HUES64 (cell line): ENCODE measurements around the gene RIMS3.
"Not testable (repeated sequence)": the region's sequence is repeated elsewhere in the genome, so short reads cannot be mapped to it uniquely, and the experiment has no call there.

Experiments used
- H3K27ac ChIP-seq: 2 replicates; pipeline ENCODE4 v1.7.0; 2013; ENCODE audit warnings: low read depth, low read length, inconsistent platforms
- H3K27me3 ChIP-seq: 2 replicates; pipeline ENCODE4 v1.6.1; 2013; ENCODE audit warnings: mild to moderate bottlenecking, low read length; ENCODE audit not compliant: insufficient read depth
- H3K36me3 ChIP-seq: 2 replicates; pipeline ENCODE4 v1.6.1; 2013; ENCODE audit warnings: mild to moderate bottlenecking, low read length; ENCODE audit not compliant: insufficient read depth
- H3K4me1 ChIP-seq: 2 replicates; pipeline ENCODE4 v1.6.1; 2013; ENCODE audit warnings: mild to moderate bottlenecking, low read length, moderate library complexity; ENCODE audit not compliant: insufficient read depth
- H3K4me3 ChIP-seq: 2 replicates; pipeline ENCODE4 v1.5.1; 2013; ENCODE audit warnings: mild to moderate bottlenecking, low read length, moderate library complexity
- H3K9ac ChIP-seq: 2 replicates; pipeline ENCODE4 v1.6.1; 2013; ENCODE audit warnings: mild to moderate bottlenecking, low read depth, low read length
- H3K9me3 ChIP-seq: 2 replicates; pipeline ENCODE4 v1.6.1; 2013; ENCODE audit warnings: low read depth, low read length; ENCODE audit not compliant: insufficient read depth
- WGBS: fragments of 150-250, 120-280 bp; methylation state at CpG from one replicate; pipeline ENCODE4 v1.1.7; 2013; ENCODE audit warnings: missing lambda C conversion rate; 5-methylcytosine and 5-hydroxymethylcytosine counted together

The RIMS3 gene

GRCh38 chr1:40704817-40705733 lies 39.6 kb upstream of the RIMS3 start:
- H3K4me3 ChIP-seq, result no peak overlapping the region
- peaks cover 25% of the 10 kb centered on the region for H3K4me1 ChIP-seq
- H3K9me3 ChIP-seq, result no peaks in the 10 kb centered on the region
- no peaks in the 10 kb centered on the region for H3K27me3 ChIP-seq
- H3K27ac ChIP-seq, result no peak overlapping the region
- H3K9ac ChIP-seq, result no peak overlapping the region
- no peaks in the 10 kb centered on the region for H3K36me3 ChIP-seq
- WGBS, result 94% methylated on average over 2 of the region's 3 CpGs

GRCh38 chr1:40703316-40703715 lies 37.8 kb upstream of the RIMS3 start:
- no peaks in the 10 kb centered on the region for H3K9me3 ChIP-seq
- H3K36me3 ChIP-seq, result no peaks in the 10 kb centered on the region
- H3K27ac ChIP-seq, result no peak overlapping the region
- H3K27me3 ChIP-seq, result no peaks in the 10 kb centered on the region
- H3K4me3 ChIP-seq, result no peak overlapping the region
- 94% methylated on average over 3 of the region's 3 CpGs for WGBS
- H3K9ac ChIP-seq, result no peak overlapping the region
- H3K4me1 ChIP-seq, result peaks cover 20% of the 10 kb centered on the region

- H3K36me3 ChIP-seq, H3K9me3 ChIP-seq, H3K4me3 ChIP-seq, H3K9ac ChIP-seq, H3K27me3 ChIP-seq, H3K27ac ChIP-seq: not testable (repeated sequence)
- peaks cover 15% of the 10 kb centered on the region for H3K4me1 ChIP-seq
- 95% methylated on average over 9 of the region's 9 CpGs for WGBS
Observed at GRCh38 chr1:40702810-40703209, 37.3 kb upstream of the RIMS3 start.

GRCh38 chr1:40701684-40702083 lies 36.2 kb upstream of the RIMS3 start:
- H3K27ac ChIP-seq, result no peak overlapping the region
- no peak overlapping the region for H3K9ac ChIP-seq
- no peak overlapping the region for H3K4me3 ChIP-seq
- H3K9me3 ChIP-seq, result no peaks in the 10 kb centered on the region
- peaks cover 15% of the 10 kb centered on the region for H3K4me1 ChIP-seq
- no peaks in the 10 kb centered on the region for H3K36me3 ChIP-seq
- WGBS, result 97% methylated on average over 3 of the region's 3 CpGs
- no peaks in the 10 kb centered on the region for H3K27me3 ChIP-seq

GRCh38 chr1:40699787-40700186 lies 34.3 kb upstream of the RIMS3 start:
- Histone ChIP-seq H3K9me3 (no peaks in the 10 kb centered on the region), H3K27ac (no peak overlapping the region), H3K9ac (no peak overlapping the region), H3K36me3 (no peaks in the 10 kb centered on the region), H3K4me3 (no peak overlapping the region), H3K27me3 (no peaks in the 10 kb centered on the region), H3K4me1 (peaks cover 16% of the 10 kb centered on the region)
- 96% methylated on average over 6 of the region's 6 CpGs for WGBS

- Histone ChIP-seq H3K36me3 (no peaks in the 10 kb centered on the region), H3K9me3 (no peaks in the 10 kb centered on the region), H3K27me3 (no peaks in the 10 kb centered on the region), H3K9ac (no peak overlapping the region), H3K4me1 (peaks cover 19% of the 10 kb centered on the region), H3K27ac (no peak overlapping the region), H3K4me3 (no peak overlapping the region)
- 96% methylated on average over 5 of the region's 5 CpGs for WGBS
Observed at GRCh38 chr1:40697436-40697835, 32.0 kb upstream of the RIMS3 start.

GRCh38 chr1:40696294-40696693 lies 30.8 kb upstream of the RIMS3 start:
- Histone ChIP-seq H3K27me3 (no peaks in the 10 kb centered on the region), H3K9me3 (no peaks in the 10 kb centered on the region), H3K36me3 (no peaks in the 10 kb centered on the region), H3K27ac (peak overlapping the region; percentile 56), H3K4me3 (no peak overlapping the region), H3K9ac (no peak overlapping the region), H3K4me1 (peaks cover 19% of the 10 kb centered on the region)
- 92% methylated on average over 4 of the region's 4 CpGs for WGBS

- Histone ChIP-seq H3K27me3 (no peaks in the 10 kb centered on the region), H3K4me1 (peaks cover 30% of the 10 kb centered on the region), H3K9ac (no peak overlapping the region), H3K27ac (no peak overlapping the region), H3K36me3 (no peaks in the 10 kb centered on the region), H3K9me3 (no peaks in the 10 kb centered on the region), H3K4me3 (no peak overlapping the region)
- WGBS, result 85% methylated on average over 2 of the region's 2 CpGs
Observed at GRCh38 chr1:40694353-40694874, 28.9 kb upstream of the RIMS3 start.

GRCh38 chr1:40693425-40693824 lies 27.9 kb upstream of the RIMS3 start:
- Histone ChIP-seq H3K4me1 (peaks cover 30% of the 10 kb centered on the region), H3K27me3 (no peaks in the 10 kb centered on the region), H3K4me3 (0 out of 2 replicates have a peak overlapping the region, but pooled peaks have one; percentile 84), H3K9ac (peak overlapping the region; percentile 15; the same call in 1 of the 2 replicates), H3K9me3 (no peaks in the 10 kb centered on the region), H3K27ac (no peak overlapping the region), H3K36me3 (0 out of 2 replicates have a peak, but pooled peaks cover 3% of the 10 kb centered on the region)
- WGBS, result 100% methylated on average over 1 of the region's 1 CpG

GRCh38 chr1:40692429-40692895 lies 27.0 kb upstream of the RIMS3 start:
- Histone ChIP-seq H3K27me3 (no peaks in the 10 kb centered on the region), H3K27ac (peak overlapping the region; percentile 100), H3K9ac (peak overlapping the region; percentile 100), H3K9me3 (no peaks in the 10 kb centered on the region), H3K36me3 (0 out of 2 replicates have a peak, but pooled peaks cover 3% of the 10 kb centered on the region), H3K4me1 (peaks cover 30% of the 10 kb centered on the region), H3K4me3 (peak overlapping the region; percentile 84)
- 7% methylated on average over 9 of the region's 9 CpGs for WGBS
